ENCODE measurements around the gene GRM8.

GRM8 gene

GRCh38 chr7:126658684-126659083 is 594.1 kb downstream of the GRM8 start:
- DNase-seq (ENCODE audit: low read depth) = no peak

GRCh38 chr7:126657599-126658358 is 595.0 kb downstream of the GRM8 start:
- DNase-seq (ENCODE audit: low read depth) = no peak

- DNase-seq (ENCODE audit: low read depth) = no peak
Measured at GRCh38 chr7:126657137-126657536, 595.6 kb downstream of the GRM8 start.

GRCh38 chr7:126656165-126656564 is 596.6 kb downstream of the GRM8 start:
- no peak for DNase-seq (ENCODE audit: low read depth)

- DNase-seq (ENCODE audit: low read depth) = no peak
Measured at GRCh38 chr7:126637538-126637937, 615.2 kb downstream of the GRM8 start.

- no peak for DNase-seq (ENCODE audit: low read depth)
Measured at GRCh38 chr7:126635545-126635944, 617.2 kb downstream of the GRM8 start.

DNA sequence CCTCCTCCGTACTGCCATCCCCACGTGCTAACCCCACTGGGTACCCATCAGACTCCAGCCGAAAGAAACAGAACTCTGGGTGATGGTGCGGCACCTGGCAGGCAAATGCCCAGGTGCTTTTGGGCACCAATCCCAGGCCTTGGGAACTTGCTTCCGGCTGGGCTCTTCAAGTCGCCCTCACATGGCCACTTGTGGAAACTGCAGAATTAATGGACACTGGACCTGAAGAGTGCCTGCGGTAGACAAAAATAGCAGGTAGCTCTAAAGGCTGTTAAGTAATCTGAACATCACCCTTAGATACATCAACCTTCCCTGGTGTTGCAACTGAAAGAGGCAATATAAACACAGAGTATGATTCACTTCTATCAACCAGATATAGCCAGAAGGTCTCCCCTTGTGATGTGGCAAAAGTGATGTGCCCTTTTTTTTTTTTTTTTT is 644.4 kb downstream of the GRM8 start:
- no peak for DNase-seq (ENCODE audit: low read depth)

DNA sequence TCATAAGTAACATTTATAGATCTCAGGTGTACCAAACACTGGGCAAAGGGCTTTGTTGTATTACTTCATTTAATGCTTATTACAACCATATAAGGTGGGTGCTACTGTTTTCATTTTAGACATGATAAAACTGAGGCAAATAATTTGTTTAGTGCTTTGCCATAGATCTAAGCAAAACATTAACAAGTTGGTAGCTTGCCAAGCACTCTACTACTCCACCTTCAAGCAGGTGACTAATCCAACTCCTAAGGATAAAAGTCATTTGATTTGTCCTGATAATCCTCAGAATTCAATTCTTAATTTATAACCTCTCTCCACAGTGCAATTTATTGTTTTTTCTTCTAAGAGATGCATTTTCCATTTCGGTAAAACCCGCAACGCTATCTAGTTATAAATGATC is 646.4 kb downstream of the GRM8 start:
- DNase-seq (ENCODE audit: low read depth) = no peak

DNA sequence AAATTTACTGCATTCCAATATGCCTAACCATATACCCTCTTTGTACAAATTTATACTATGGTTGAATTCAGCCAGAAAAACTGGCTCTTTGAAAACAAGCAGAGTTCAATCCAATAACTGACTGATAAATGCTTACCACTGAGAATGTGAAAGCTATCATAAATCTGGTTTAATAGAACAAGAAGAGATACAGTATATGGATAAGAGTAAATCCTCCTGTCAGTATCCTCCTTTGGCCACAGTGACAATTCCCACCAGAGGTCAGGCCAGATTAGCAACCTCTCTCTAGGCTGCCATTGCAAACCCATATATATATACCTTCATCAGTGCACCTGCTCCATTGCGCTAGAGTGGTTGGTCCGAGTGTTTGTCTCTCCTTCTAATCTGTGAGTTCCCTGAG is 647.2 kb downstream of the GRM8 start:
- no peak for DNase-seq (ENCODE audit: low read depth)

- no peak for DNase-seq (ENCODE audit: low read depth)
Measured at GRCh38 chr7:126605056-126605455, 647.7 kb downstream of the GRM8 start.

DNA sequence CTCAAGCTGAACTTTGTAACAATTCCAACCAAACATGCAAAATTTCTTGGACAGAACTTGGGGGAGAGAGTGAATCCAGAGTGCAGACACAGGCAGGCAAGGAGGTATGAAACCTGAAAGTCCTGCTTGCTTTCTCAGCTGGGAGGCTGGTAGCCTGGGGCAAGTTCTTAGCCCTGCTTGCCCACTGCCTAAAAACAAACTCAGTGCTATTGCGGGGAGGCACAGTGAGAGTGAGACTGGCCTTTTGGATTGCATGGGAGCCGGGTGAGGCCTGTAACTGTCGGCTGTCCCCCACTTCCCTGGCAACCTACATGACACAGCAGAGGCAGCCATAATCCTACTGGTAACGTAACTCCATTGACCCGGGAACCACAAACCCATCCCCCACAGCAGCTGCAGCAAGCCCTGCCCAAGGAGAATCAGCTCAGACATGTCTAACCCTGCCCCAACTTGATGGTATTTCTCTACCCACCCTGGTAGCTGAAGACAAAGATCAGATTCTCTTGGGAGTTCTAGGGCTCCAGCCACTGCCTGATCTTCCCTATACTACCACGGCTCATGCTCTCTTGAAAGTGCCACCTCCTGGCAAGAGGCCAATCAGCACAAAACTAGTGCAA is 663.6 kb downstream of the GRM8 start:
- DNase-seq (ENCODE audit: low read depth) = no peak

GRCh38 chr7:126578338-126578737 is 674.4 kb downstream of the GRM8 start:
- no peak for DNase-seq (ENCODE audit: low read depth)

GRCh38 chr7:126574276-126575250 is 678.2 kb downstream of the GRM8 start:
- no peak for DNase-seq (ENCODE audit: low read depth)

GRCh38 chr7:126570845-126571244 is 681.9 kb downstream of the GRM8 start:
- no peak for DNase-seq (ENCODE audit: low read depth)

DNA sequence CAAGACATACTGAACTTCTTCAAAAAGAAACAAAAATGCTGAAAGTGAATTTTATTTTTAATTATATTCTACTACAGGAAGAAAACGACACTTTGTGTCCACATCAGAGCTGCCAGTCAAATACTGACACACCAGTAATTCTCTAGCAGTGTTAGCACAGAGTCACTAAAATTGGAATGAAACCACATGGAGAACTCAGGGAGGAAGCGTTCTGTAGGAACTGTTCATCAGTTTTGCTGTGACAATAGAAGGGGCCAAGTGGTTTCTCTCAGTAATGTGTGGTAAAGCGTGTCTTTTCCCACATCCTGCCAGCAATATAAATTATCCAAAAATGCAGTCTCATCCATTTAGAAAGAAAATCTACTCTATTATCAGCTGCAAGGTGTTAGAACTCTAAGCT is 683.3 kb downstream of the GRM8 start:
- DNase-seq (ENCODE audit: low read depth) = no peak

- DNase-seq (ENCODE audit: low read depth) = no peak
Measured at GRCh38 chr7:126557271-126557670, 695.5 kb downstream of the GRM8 start.

DNA sequence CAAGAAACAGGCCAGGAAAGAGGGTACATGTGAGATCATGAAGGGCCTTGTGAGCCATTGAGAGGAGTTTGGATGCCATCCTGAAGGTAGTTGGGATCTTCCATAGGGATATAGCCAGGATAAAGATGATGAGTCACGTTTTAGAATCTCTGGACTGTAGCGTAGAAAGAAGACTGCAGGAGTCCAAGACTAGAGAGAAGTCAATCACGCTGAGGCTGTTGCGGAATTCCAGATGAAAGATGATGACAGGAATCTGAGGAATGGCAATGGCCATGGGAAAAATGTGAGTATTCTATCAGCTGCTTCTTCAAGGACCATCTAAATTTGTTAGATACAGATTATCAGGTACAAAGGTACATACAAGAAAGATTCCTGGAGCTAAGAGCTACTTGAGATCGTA is 711.3 kb downstream of the GRM8 start:
- no peak for DNase-seq (ENCODE audit: low read depth)

DNA sequence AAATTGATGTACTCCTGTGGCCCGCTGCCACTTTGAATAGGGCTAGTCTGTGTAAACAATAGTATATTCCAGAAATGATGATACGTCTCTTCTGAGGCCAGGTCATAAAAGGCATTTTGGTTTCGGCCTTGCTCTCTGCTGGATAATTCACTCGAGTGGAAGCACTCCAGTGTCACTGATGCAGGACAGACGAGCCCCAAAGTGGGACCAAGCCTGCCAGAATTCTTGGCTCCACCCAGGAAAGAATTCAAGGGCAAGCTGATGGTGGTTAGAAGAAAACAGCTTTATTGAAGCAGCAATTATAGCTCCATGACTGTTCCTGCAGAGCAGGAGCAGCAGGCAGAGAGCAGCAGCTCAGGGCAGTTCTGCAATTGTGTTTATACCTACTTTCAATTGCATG is 717.6 kb downstream of the GRM8 start:
- DNase-seq (ENCODE audit: low read depth) = no peak

DNA sequence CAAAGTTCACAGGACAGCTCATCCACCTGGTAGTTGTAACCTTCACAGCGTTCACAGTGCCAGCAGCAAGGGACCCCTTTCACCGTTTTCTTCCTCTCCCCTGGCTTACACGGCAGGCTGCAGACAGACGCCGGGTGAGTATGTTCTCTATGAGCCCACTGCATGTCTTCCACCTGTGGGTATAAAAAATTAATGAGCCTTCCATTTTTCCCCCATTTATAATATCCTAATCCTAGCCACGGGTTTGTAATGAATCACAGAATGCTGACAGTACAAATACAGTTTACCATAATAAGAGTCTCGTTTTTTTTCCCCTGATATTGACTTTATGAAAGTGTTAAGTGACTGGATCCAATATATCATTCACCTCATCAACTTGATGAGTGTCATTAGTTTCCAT is 719.0 kb downstream of the GRM8 start:
- no peak for DNase-seq (ENCODE audit: low read depth)

GRCh38 chr7:126529833-126530232 is 722.9 kb downstream of the GRM8 start:
- no peak for DNase-seq (ENCODE audit: low read depth)

DNA sequence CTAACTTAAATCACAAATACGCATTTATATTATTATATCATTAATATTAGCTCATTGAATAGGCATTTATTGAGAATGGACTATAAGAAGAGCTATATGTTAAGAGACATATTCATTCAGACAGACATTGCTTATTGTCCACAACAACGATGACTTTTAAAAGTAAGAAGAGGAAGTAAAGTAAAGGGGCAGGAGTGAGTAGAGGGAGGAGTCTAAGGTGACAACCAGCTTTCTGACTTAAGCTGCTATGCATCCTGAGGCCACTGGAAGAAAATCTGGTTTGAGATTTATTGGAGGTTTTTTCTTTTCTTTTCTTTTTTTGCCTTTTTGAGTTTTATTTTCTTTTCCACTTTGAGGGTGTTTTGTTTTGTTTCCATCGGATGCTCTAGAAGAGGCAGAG is 723.5 kb downstream of the GRM8 start:
- no peak for DNase-seq (ENCODE audit: low read depth)

- no peak for DNase-seq (ENCODE audit: low read depth)
Measured at GRCh38 chr7:126525906-126526305, 726.8 kb downstream of the GRM8 start.

DNA sequence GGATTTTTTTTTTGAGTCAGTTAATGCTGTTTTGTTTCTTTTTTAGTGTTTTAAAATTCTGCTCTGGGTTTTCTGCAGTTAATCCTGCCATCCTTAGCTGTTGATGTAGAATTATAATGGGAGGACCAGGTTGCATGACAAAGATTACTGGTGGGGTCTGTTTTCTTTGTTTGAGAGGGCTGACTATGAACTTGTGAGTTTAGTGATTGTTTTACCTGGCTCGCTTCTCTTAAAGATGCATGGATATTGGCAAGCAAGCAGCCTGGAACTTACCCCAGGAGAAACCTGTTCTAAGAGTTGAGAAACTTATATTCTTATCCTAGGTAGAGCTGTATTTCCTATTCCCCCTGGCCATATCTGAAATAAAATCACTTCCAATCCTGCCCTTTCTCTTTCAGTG is 727.8 kb downstream of the GRM8 start:
- DNase-seq (ENCODE audit: low read depth) = no peak
